ENCODE data around the gene AGBL4.

DNA sequence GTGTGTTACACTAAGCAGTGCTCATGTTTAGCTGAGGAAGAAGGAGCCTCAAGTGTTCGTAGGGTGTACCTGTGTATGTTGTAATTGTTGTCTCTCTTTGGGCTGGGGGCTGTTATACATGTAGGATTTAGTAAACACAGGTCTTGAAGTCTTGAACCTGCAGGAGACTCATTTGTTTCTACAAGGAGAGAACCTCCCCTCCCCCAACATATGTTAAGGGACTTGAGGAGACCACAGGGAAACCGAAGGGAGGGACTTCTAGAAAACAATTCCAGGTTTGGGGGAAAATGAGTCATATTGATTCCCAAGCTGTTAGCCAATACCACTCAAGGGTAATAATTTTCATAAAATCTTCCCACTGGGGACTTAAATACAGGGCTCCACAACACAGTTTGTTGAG, 25.0 kb upstream of the AGBL4 start:
- TF ChIP-seq GATA3 (IDR thresholded peaks at IDR 0.05; ENCODE audit: low read depth, low read length) (no peak), GATA2 (IDR thresholded peaks at IDR 0.05; ENCODE audit: low read depth, low read length) (no peak)

Data from SH-SY5Y (cell line).